Mammary epithelial cell (primary cell): ENCODE data around the gene MBD3.

Experiments
- CTCF ChIP-seq, 2 donors: IDR thresholded peaks in 1 of 2; conservative IDR thresholded peaks in 1 of 2; 2 replicates each; pipeline ENCODE4 v1.5.1; 2011 to 2012; ENCODE audit warnings: inconsistent platforms in 2 of 2, low read length in 2 of 2, mild to moderate bottlenecking in 2 of 2, control low read depth in 1 of 2, low read depth in 1 of 2; ENCODE audit not compliant: insufficient read depth in 1 of 2; ENCODE audit errors: extremely low read depth in 1 of 2
- EZH2 ChIP-seq: IDR thresholded peaks from 2 replicates; pipeline ENCODE4 v1.6.1; 2012; ENCODE audit warnings: low read length, inconsistent platforms, borderline replicate concordance

- no peak for TF ChIP-seq CTCF (conservative IDR thresholded peaks at IDR 0.05 in 1 of 2, IDR thresholded peaks at IDR 0.05 in 1 of 2; ENCODE audit: extremely low read depth in 1 of 2, insufficient read depth in 1 of 2, low read depth in 1 of 2, low read length in 2 of 2)
- TF ChIP-seq EZH2: no peak
Observed at GRCh38 chr19:1549332-1549945, 43.2 kb downstream of the MBD3 start.
